Measurements from ENCODE around the gene APOBEC3H.

The APOBEC3H gene

DNA sequence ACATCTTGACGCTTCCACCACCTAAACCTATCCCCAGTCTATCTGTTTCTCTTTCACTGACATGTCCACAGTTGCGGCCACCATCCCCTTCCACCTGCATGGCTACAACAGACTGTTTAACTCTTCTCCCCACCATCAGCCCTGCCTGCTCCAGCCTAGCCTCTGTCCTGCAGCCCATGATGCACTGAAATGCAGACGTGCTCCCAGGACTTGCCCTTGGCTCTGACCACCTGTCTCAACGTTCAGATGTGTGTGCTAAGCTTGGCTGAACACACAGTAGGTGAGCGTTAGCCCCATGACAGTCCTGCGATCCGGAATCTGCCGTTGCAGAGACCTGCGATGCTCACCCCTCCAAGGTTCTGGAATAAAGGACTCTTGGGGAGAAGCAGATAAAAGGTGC, 32.7 kb downstream of the APOBEC3H start:
- Histone ChIP-seq H2AFZ (ENCODE audit: low read length) (no peak overlapping the region), H3K79me2 (ENCODE audit: insufficient read depth, low read length) (no peaks in the 10 kb centered on the region), H3K9me3 (ENCODE audit: low read length) (no peaks in the 10 kb centered on the region), H3K4me3 (ENCODE audit: low read depth, low read length, poor library complexity, severe bottlenecking) (no peak overlapping the region), H3F3A (ENCODE audit: insufficient read depth, low read length) (no peaks in the 10 kb centered on the region), H3K9me2 (ENCODE audit: low read depth, low read length) (no peaks in the 10 kb centered on the region), H3K4me1 (ENCODE audit: insufficient read depth, low read length, severe bottlenecking) (no peaks in the 10 kb centered on the region), H3K36me3 (ENCODE audit: insufficient read depth, low read length) (peaks cover 8% of the 10 kb centered on the region; the same call in 1 of the 2 replicates), H4K20me1 (ENCODE audit: insufficient read depth, low read length) (no peaks in the 10 kb centered on the region), H3K27me3 (ENCODE audit: insufficient read depth, low read length) (peaks cover 4% of the 10 kb centered on the region; the same call in 1 of the 2 replicates), H3K27ac (ENCODE audit: low read depth, low read length, poor library complexity, severe bottlenecking) (no peak overlapping the region), H3K9ac (ENCODE audit: low read length) (no peak overlapping the region), H3K4me2 (ENCODE audit: low read length) (no peak overlapping the region)
- no peak for TF ChIP-seq EZH2 (IDR thresholded peaks at IDR 0.05; ENCODE audit: borderline replicate concordance, low read length)
- TF ChIP-seq, protein P1, sequence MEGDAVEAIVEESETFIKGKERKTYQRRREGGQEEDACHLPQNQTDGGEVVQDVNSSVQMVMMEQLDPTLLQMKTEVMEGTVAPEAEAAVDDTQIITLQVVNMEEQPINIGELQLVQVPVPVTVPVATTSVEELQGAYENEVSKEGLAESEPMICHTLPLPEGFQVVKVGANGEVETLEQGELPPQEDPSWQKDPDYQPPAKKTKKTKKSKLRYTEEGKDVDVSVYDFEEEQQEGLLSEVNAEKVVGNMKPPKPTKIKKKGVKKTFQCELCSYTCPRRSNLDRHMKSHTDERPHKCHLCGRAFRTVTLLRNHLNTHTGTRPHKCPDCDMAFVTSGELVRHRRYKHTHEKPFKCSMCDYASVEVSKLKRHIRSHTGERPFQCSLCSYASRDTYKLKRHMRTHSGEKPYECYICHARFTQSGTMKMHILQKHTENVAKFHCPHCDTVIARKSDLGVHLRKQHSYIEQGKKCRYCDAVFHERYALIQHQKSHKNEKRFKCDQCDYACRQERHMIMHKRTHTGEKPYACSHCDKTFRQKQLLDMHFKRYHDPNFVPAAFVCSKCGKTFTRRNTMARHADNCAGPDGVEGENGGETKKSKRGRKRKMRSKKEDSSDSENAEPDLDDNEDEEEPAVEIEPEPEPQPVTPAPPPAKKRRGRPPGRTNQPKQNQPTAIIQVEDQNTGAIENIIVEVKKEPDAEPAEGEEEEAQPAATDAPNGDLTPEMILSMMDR (IDR thresholded peaks at IDR 0.05; ENCODE audit: low read length), result no peak

DNA sequence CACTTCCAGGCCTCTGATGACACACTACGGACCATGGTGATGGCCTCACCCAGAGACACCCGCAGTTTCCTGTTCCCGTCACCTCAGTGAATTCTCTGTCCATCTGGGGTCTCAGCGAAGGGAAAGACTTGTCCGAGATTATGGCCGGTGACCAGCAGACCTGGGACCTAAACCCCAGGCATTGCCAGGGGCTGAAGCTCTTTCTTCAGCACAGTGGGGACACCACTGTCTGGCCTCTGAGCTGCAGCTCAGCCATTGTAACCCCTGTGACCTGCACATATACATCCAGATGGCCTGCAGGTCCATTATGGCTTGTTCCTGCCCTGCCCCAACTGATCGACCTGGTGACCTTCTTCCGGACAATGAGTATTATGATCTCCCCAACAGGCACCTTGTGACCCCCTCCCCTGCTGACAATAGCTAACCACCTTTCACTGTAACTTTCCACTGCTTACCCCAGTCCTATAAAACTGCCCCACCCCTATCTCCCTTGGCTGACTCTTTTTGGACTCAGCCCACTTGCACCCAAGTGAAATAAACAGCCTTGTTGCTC, 33.2 kb downstream of the APOBEC3H start:
- no peak overlapping the region for H3K9ac ChIP-seq (ENCODE audit: low read length)
- no peaks in the 10 kb centered on the region for H3K9me3 ChIP-seq (ENCODE audit: low read length)
- no peak overlapping the region for H3K27ac ChIP-seq (ENCODE audit: low read depth, low read length, poor library complexity, severe bottlenecking)
- H3K36me3 ChIP-seq (ENCODE audit: insufficient read depth, low read length), result peaks cover 8% of the 10 kb centered on the region; the same call in 1 of the 2 replicates
- no peak overlapping the region for H3K4me2 ChIP-seq (ENCODE audit: low read length)
- no peaks in the 10 kb centered on the region for H3K79me2 ChIP-seq (ENCODE audit: insufficient read depth, low read length)
- no peak overlapping the region for H2AFZ ChIP-seq (ENCODE audit: low read length)
- peaks cover 4% of the 10 kb centered on the region; the same call in 1 of the 2 replicates for H3K27me3 ChIP-seq (ENCODE audit: insufficient read depth, low read length)
- H3F3A ChIP-seq (ENCODE audit: insufficient read depth, low read length), result no peaks in the 10 kb centered on the region
- no peaks in the 10 kb centered on the region for H3K9me2 ChIP-seq (ENCODE audit: low read depth, low read length)
- TF ChIP-seq, protein P1 (IDR thresholded peaks at IDR 0.05; ENCODE audit: low read length), result no peak
- TF ChIP-seq EZH2 (IDR thresholded peaks at IDR 0.05; ENCODE audit: borderline replicate concordance, low read length), result no peak
- no peaks in the 10 kb centered on the region for H4K20me1 ChIP-seq (ENCODE audit: insufficient read depth, low read length)
- no peaks in the 10 kb centered on the region for H3K4me1 ChIP-seq (ENCODE audit: insufficient read depth, low read length, severe bottlenecking)
- H3K4me3 ChIP-seq (ENCODE audit: low read depth, low read length, poor library complexity, severe bottlenecking), result no peak overlapping the region

DNA sequence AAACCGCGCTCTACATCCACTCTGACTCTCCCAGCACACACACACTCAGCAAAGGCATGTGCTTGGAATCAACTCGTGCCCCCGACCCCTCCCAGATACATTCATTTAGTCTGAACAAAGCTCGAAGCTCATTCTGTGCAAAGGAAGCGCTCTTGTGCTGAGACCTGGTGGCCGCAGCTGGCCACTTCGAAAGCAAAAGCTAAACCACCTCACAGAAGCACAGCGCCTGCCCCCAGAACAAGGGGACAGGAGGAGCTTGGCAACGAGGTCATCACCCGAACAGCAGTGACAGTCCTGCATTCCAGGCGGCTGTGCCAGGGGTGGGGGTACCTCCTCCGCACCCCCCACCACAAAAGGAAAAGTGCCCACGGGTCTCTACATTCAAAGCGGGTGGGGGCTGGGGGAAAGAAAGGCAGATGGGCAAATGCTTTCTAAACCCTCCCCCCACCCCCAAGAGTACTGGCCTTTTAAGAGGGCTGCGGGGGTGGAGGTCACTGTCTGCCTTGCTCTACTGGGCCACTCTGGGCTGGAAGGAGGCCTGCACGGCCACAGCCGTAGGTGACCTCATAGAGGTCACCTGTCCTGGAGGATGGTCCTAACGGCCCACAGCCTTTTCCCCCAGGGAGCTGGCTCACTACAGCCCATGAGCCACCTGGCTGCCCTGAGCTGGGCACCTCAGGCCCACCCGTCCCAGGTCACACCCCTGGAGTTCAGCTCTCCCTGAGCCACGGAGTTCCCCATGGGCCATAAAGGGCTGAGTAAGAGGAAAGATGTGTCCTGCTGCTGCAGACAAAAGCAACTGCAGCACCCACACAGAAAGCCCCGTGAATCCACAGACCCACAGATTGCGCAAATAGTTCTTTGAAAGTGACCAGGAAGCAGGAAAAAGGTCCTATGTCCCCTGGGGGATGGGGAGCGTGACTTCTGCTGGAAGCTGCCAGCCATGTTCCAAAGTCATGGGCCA, 34.1 kb downstream of the APOBEC3H start:
- Histone ChIP-seq H3K27me3 (ENCODE audit: insufficient read depth, low read length) (peaks cover 4% of the 10 kb centered on the region; the same call in 1 of the 2 replicates), H3K79me2 (ENCODE audit: insufficient read depth, low read length) (no peaks in the 10 kb centered on the region), H3K4me3 (ENCODE audit: low read depth, low read length, poor library complexity, severe bottlenecking) (no peak overlapping the region), H3K9ac (ENCODE audit: low read length) (no peak overlapping the region), H3K27ac (ENCODE audit: low read depth, low read length, poor library complexity, severe bottlenecking) (no peak overlapping the region), H3K9me2 (ENCODE audit: low read depth, low read length) (no peaks in the 10 kb centered on the region), H3K4me1 (ENCODE audit: insufficient read depth, low read length, severe bottlenecking) (no peaks in the 10 kb centered on the region), H4K20me1 (ENCODE audit: insufficient read depth, low read length) (no peaks in the 10 kb centered on the region), H3K9me3 (ENCODE audit: low read length) (no peaks in the 10 kb centered on the region), H3F3A (ENCODE audit: insufficient read depth, low read length) (no peaks in the 10 kb centered on the region), H3K4me2 (ENCODE audit: low read length) (no peak overlapping the region), H3K36me3 (ENCODE audit: insufficient read depth, low read length) (peaks cover 8% of the 10 kb centered on the region; the same call in 1 of the 2 replicates), H2AFZ (ENCODE audit: low read length) (no peak overlapping the region)
- TF ChIP-seq, protein P1 (IDR thresholded peaks at IDR 0.05; ENCODE audit: low read length), result no peak
- no peak for TF ChIP-seq EZH2 (IDR thresholded peaks at IDR 0.05; ENCODE audit: borderline replicate concordance, low read length)
